CD4-positive, alpha-beta T cell treated with Interferon alpha-2 for 1 hour (primary cell): ENCODE results near the gene FEN1.
A peak's percentile ranks its signal among the peaks of the same experiment; 100 is the strongest.

Experiments used
- DNase-seq, 2 donors: peaks; one replicate each; pipeline ENCODE4 v3.0.0-alpha.2; 2020 to 2022

Gene FEN1

DNA sequence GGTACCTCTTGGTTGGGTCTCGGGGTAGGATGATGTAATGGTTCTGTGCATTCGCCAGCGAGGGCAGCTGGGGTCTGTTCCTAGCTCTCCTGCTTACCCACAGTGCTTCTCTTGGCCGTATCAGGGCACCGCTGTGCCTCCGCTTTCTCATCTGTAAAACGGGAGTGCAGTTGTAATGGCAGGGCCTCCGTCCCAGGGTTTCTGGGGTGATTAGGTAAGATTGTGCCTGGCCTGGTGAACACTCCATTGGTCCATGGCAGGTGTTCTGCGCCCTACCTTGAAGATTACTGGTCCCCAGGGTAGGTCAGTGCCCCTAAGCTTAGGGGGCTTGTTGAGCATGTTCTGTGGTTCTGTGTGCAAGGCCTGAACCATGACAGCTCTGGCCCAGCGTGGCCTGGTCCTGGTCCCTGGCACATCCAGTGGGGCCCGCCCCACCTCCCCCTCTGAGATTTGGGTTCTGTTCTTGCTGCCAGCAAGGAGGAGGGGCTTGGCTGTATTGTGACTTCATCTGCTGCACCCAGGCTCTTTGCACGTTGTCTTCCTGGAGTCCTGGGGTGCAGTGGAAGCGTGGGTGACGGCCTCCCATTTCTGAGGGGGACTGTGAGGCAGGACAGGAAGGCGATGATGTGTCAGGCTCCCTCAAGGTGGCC, 35.4 kb upstream of the FEN1 start:
- no peak for DNase-seq

DNA sequence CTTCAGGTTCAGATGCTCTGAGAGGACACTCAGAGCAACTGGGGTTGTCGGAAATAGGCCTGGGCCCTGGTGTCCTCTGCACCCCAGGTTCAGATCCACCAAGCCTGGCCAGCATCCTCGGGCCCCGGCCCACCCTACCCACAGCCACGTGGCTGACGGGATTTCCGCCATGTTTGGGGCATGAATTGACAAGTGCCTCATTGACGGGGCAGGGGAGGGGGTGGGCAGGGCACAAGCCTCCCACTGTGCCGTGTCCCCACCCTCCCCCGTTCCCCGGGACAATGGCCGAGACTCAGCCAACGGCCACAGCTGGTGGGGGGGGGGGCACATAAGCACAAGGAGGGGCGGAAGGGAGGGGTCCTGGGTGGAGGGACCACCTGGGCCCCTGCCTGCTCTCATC, 31.8 kb upstream of the FEN1 start:
- DNase-seq = no peak

GRCh38 chr11:61761440-61762222, 31.1 kb upstream of the FEN1 start:
- DNase-seq = no peak

GRCh38 chr11:61762223-61762615, 30.5 kb upstream of the FEN1 start:
- no peak for DNase-seq

DNA sequence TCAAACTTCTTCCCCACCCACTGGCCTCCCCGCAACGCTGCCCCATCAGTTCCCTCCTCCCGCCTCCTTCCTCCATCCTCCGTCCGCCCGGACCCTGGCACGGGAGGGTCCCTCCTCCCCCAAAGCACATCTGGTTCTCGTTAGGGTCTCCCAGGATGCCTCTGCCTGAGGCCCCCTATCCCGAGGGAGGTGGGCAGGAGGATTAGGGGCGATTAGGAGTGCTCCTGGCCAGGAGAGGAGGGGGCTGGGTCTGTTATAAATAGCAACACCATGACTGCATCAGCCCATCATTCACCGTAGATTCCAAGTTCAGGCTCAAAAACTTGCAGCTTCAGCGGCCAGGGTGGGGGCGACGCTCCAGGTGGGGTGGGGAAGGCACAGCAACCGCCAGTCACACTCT, 29.9 kb upstream of the FEN1 start:
- DNase-seq = no peak

DNA sequence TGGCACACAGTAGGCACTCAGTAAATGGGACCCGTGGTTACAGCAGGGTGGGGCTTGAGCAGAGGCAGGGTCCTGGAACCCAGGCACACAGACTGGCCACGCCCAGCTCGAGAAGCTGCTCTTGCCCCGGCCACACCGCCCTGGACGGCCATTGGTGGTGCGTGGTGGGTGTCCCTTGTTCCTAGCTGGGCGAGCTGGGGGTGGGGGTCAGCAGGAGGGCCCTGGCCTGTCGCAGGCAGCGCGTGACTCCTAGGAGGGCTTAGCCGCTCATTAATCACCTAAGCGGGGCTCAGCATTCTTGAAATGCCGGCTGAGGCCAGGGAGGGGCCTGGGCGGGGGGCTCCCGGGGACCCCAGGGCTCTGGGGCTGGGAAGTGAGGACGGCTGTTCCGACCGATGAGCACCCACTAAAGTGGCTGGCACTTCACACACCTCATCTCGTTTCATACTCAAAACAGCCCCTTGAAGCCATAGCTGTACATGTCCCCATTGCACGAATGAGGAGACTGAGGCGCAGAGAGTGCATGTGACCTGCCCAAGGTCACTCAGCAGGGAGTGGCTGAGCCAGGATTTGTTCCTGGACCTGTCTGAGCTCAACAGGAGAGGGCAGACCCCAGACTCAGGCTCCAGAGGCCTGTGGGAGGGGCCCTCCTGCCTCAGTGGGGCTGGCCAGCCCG, 28.6 kb upstream of the FEN1 start:
- no peak for DNase-seq

DNA sequence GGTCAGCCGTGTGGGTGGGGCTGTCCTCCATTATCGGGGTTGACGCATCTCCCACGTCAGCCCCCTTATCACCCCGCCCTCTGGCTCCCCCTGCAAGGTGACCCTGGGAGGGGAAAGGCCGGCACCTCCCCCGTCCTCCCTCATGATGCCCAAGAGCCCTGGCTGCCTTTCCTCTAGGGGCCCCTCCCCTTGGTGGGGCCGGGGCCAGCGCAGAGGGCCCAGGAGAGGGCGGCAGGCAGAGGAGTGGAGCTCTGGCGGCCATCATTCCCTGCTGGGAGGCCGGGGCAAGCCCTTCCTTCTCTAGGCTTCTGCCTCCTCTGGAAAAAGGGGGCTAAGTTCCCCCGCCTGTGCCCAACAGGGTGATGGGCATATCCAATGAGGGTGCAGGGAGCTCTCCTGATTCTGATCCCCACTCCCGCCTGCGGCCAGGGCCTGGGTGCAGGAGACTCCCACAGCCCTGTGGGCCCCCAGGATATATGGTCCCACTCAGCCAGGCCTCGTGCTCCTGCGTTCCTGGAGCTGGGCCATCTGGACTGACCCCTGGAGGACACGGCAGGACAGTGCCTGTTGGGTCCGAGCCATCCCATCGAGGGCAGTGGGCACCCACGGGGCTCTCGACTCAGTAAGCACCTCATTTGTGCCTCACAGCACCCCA, 28.0 kb upstream of the FEN1 start:
- no peak for DNase-seq

DNA sequence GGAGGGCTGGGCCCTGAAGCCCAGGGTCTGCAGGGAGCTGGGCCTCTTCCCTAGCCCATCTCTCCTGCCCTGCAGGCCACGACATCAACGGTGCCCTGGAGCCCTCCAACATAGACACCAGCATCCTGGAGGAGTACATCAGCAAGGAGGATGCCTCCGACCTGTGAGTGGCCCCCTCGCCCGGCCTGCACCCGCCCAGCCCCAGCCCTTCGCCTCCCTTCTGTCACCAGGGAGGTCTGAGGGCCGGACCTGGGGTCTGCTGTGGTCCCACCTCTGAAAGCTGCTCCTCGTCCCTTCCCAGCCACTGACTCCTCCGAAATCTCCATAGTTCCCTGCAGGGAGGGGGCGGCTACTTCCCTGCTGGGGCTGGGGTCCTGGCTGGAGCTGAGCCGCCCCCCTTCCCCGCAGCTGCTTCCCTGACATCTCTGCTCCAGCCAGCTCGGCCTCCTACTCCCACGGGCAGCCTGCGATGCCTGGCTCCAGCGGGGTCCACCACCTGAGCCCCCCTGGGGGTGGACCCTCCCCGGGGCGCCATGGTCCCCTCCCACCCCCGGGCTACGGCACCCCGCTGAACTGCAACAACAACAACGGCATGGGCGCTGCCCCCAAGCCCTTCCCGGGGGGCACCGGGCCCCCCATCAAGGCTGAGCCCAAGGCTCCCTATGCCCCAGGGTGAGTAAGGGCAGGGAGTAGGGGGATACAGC, 27.0 kb upstream of the FEN1 start:
- DNase-seq = no peak

DNA sequence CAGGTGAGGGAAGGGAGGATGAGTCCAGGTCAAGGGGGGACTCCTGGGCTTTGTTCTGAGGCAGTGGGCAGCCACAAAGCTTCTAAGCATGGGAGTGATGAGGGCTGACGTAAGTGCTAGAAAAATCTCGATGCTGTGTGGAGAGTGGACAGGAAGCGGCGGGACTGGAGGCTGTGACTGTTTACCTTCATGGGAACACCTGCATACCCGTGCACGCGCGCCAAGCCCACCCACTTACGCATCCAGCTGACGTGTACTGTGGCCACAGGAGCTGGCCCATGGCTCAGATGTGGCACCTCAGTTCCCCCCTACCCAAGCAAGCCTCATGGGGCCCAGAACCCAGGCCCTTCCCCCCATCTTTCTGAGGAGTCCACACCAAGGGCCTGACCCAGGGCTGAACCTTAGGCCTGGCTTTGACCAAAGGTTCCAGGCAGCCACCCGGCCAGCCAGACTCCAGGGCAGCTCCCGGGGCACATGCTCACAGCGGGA, 26.3 kb upstream of the FEN1 start:
- no peak for DNase-seq

DNA sequence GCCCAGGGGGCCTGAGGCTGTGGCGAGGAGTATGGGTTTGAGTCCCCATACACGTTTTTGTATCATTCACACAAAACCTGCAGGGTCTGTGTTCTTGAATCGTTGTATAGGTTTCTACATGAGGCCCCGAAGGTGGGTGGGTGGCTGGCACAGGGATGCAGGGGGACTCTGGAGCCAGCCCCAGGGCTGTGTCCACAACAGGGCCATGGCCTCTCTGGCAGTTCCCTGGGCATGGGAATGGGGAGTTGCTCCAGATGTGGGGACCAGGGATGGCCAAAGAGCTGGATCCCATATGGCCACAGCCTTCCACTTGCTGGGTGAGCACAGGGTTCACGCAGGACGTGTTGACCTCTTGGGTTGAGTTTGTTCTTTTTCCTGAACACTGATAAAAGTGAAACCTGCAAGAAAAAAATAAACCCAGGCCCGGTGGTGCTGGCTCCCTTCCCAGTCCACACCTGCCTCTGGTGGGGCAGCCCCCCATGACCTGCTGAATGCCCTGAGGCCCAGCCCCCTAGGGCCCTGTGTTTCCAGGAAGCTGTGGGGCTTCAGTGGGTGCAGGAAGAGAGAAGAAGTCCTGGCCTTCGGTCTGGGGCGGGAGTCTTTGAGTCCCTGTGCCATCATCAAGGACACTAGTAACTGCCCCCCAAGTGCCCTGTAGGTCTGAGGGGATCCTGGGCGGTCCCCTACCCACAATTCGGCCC, 24.2 kb upstream of the FEN1 start:
- no peak for DNase-seq

DNA sequence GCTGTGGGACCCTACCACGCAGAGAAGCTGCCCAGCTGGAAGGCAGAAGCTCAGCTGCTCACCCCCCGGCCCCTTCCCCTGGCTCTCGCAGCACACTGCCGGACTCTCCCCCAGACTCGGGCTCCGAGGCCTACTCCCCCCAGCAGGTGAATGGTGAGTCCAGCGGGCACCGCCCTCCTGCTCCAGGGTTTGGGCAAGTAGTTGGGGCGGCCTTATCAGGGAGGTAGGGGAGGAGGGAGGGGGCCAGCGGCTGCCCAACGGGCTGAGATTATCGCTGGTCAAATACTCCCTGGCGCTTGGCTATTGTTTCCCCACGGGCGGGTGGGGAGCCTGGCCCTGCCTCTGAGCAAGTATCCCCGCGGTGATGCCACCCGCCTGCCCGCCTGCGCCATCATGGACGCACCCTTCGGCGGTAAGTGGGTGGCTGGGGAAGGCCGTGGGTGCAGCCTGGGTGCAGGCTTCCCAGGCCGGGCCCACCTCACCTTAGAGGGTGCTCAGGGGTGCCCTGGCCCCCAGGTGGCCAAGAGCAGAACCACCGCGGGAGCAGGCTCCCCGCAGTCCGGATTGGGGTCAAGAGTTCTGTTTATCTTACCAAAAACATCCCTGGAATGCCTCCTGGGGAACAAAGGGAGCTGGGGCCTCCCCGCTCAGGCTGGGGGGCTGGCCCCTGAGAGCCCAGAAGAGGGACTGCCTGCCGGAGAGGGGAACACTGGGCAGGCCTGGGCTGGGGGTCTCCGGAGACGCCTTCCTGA, 23.4 kb upstream of the FEN1 start:
- no peak for DNase-seq

DNA sequence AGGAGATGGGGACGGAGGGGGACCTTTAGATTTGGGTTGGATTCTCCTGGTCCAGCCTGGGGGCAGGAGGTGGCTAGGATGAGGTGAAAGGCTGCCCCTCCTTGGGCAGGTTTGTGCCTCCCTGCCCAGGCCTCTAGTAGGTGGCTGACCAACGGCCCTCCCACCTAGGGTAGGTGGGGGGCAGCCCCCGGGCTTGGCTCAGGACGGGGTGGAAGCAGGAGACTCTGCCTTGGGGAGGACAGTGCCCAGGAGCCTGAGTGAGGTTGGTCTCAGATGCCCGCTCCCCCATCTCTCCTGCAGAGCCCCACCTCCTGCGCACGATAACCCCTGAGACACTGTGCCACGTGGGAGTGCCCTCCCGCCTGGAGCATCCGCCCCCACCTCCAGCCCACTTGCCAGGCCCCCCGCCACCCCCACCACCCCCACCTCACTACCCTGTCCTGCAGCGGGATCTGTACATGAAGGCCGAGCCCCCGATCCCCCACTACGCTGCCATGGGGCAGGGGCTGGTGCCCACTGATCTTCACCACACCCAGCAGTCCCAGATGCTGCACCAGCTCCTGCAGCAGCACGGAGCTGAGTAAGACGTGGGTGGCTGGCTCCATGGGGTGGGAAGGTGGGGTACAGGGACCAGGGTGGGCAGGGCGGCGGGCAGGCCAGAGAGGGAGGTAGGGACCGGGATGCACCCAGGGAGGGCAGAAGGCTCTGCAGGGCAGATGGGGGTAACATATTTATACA, 22.6 kb upstream of the FEN1 start:
- DNase-seq = no peak

DNA sequence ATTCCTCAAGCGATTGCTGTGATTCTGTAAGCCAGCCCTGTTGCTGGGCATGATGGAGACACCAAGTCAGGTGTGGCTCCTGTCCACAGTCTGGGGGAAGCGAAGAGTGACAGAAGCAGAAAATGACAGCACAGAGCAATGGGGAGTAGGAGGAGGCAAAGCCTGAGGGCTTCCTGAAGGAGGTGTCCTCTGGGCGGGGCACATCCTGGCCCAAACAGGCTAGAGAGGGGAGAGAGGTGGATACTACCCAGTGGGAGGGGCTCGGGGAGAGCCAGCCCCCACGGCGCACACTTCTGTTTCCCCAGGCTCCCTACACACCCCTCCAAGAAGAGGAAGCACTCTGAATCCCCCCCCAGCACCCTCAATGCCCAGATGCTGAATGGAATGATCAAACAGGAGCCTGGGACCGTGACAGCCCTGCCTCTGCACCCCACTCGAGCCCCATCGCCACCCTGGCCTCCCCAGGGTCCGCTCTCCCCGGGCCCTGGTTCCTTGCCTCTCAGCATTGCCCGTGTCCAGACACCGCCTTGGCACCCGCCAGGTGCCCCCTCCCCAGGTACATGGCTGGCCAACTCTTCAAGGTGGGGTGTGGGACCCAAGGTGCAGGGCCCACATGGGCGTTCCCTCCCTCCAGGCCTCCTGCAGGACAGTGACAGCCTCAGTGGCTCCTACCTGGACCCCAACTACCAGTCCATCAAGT, 21.4 kb upstream of the FEN1 start:
- DNase-seq = no peak

GRCh38 chr11:61771985-61772455, 20.7 kb upstream of the FEN1 start:
- no peak for DNase-seq

DNA sequence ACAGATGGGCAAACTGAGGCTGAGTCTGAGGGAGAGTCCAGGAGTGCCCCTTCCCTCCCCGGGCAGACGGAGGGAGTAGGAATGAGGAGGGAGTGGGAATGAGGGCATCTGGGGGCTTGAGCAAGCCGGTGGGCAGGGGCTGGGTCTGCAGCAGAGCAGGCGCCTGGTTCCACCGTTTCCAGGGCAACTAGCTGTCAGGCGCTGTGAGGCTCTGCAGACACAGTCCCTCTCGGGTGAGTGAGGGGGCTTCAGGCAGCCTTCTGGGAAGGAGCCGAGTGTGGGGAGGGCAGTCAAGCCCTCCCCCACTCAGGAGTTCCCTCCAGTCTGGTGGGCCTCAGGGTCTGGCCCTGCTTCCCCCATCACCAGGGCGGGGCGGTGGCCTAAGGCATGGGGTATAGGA, 19.4 kb upstream of the FEN1 start:
- no peak for DNase-seq

DNA sequence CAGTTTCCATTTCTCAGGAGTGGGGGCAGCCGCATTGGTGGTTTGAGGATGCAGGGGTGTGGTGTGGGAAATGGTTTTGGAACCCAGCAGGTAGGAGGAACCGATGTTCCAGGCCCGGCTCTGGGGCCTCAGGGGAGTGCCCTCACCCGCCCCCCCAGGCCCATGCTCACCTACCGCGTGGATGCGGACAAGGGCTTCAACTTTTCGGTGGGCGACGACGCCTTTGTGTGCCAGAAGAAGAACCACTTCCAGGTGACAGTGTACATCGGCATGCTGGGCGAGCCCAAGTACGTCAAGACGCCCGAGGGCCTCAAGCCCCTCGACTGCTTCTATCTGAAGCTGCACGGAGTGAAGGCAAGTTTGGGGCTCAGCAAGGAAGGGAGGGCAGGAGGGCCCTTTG, 18.9 kb upstream of the FEN1 start:
- no peak for DNase-seq

- DNase-seq = no peak
Measured at GRCh38 chr11:61774411-61774810, 18.3 kb upstream of the FEN1 start.

DNA sequence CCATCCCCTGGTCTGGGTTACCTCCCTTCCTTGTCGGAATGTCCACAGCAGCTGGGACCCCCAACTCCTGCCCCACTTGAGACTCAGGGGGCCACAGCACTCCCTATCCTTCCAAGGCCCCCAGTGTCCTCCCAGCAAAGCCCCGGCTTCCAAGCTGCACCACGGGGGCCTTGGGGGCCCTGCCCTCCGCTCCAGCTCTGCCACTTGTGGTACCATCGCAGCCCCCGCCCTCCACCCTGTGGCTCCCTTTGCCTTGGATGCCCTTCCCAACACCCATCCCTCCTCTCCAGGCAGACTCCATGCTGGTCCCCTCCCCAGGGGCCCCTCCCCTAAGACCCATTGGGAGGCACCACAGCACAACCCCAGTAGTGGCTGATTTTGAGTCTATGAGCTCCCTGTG, 17.6 kb upstream of the FEN1 start:
- DNase-seq = no peak

DNA sequence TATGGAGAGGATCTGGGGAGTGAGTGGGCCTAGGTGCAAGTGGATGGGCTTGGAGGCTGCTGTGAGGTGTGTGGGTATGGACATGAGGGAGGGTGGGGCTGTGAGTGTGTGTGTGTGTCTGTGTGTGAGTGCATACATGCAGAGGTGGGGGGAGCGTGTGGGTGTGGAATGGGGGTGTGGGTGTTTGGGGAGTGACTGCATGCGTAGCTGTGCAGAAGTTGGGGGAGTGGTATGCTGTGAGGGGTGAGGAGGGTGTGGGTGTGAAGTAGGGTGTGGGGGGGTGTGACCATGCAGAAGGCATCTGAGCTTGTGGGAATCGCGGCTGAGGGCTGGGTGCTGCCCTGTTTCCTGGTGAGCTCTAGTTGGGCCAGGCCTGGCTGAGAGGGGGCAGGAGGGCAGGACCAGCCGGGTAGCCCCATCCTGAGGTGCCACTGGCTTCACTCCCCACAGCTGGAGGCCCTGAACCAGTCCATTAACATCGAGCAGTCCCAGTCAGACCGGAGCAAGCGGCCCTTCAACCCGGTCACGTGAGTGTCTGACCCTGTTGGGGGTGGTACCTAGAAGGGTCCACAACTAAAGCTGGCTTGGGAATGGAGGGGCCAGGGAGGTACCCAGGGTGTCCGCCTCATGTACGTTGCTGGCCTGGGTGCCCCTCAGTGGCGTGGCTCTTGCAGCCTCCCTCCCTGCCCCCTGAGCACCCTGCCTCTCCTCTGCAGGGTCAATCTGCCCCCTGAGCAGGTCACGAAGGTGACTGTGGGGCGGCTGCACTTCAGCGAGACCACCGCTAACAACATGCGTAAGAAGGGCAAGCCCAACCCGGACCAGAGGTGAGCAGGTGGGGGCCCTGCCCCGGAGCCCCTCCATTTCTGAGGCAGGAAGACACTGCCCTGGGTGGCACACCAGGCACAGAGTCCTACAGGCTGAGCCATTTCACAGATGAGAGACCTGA, 16.8 kb upstream of the FEN1 start:
- peak in 1 of 2 donors; percentile 35 for DNase-seq
